Measurements from ENCODE around the gene CDH23. TPM values are rescaled to one million over a fixed set of nuclear protein-coding genes. Genes with fewer than 3 reads are reported as not detected.

Gene CDH23
- total and polyA plus RNA-seq, 2 of the 8 experiments (the other 6 are each of a cell fraction or from before 2014, with no cell fraction given), result 1.9 to 4.9 TPM

DNA sequence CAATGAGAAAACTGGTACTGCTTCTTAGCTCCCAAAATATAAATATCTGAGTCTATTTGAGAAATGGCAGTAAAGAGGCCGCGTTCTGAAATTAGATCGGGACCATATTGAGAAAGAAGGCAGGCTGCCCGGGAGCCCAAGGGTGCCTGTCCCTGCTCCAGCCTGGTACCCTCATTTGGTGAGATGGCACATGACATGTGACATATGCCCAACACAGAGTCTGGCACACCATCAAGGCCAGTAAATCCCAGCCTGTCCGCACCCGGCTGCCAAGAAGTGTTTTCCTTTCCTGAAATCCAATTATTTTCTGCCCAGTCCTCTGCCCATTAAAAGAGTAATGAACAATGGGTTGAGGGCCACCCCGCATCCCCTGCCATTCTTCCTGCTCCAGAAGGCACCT is 66.4 kb downstream of the CDH23 start (continued):
- TF ChIP-seq, protein P1, sequence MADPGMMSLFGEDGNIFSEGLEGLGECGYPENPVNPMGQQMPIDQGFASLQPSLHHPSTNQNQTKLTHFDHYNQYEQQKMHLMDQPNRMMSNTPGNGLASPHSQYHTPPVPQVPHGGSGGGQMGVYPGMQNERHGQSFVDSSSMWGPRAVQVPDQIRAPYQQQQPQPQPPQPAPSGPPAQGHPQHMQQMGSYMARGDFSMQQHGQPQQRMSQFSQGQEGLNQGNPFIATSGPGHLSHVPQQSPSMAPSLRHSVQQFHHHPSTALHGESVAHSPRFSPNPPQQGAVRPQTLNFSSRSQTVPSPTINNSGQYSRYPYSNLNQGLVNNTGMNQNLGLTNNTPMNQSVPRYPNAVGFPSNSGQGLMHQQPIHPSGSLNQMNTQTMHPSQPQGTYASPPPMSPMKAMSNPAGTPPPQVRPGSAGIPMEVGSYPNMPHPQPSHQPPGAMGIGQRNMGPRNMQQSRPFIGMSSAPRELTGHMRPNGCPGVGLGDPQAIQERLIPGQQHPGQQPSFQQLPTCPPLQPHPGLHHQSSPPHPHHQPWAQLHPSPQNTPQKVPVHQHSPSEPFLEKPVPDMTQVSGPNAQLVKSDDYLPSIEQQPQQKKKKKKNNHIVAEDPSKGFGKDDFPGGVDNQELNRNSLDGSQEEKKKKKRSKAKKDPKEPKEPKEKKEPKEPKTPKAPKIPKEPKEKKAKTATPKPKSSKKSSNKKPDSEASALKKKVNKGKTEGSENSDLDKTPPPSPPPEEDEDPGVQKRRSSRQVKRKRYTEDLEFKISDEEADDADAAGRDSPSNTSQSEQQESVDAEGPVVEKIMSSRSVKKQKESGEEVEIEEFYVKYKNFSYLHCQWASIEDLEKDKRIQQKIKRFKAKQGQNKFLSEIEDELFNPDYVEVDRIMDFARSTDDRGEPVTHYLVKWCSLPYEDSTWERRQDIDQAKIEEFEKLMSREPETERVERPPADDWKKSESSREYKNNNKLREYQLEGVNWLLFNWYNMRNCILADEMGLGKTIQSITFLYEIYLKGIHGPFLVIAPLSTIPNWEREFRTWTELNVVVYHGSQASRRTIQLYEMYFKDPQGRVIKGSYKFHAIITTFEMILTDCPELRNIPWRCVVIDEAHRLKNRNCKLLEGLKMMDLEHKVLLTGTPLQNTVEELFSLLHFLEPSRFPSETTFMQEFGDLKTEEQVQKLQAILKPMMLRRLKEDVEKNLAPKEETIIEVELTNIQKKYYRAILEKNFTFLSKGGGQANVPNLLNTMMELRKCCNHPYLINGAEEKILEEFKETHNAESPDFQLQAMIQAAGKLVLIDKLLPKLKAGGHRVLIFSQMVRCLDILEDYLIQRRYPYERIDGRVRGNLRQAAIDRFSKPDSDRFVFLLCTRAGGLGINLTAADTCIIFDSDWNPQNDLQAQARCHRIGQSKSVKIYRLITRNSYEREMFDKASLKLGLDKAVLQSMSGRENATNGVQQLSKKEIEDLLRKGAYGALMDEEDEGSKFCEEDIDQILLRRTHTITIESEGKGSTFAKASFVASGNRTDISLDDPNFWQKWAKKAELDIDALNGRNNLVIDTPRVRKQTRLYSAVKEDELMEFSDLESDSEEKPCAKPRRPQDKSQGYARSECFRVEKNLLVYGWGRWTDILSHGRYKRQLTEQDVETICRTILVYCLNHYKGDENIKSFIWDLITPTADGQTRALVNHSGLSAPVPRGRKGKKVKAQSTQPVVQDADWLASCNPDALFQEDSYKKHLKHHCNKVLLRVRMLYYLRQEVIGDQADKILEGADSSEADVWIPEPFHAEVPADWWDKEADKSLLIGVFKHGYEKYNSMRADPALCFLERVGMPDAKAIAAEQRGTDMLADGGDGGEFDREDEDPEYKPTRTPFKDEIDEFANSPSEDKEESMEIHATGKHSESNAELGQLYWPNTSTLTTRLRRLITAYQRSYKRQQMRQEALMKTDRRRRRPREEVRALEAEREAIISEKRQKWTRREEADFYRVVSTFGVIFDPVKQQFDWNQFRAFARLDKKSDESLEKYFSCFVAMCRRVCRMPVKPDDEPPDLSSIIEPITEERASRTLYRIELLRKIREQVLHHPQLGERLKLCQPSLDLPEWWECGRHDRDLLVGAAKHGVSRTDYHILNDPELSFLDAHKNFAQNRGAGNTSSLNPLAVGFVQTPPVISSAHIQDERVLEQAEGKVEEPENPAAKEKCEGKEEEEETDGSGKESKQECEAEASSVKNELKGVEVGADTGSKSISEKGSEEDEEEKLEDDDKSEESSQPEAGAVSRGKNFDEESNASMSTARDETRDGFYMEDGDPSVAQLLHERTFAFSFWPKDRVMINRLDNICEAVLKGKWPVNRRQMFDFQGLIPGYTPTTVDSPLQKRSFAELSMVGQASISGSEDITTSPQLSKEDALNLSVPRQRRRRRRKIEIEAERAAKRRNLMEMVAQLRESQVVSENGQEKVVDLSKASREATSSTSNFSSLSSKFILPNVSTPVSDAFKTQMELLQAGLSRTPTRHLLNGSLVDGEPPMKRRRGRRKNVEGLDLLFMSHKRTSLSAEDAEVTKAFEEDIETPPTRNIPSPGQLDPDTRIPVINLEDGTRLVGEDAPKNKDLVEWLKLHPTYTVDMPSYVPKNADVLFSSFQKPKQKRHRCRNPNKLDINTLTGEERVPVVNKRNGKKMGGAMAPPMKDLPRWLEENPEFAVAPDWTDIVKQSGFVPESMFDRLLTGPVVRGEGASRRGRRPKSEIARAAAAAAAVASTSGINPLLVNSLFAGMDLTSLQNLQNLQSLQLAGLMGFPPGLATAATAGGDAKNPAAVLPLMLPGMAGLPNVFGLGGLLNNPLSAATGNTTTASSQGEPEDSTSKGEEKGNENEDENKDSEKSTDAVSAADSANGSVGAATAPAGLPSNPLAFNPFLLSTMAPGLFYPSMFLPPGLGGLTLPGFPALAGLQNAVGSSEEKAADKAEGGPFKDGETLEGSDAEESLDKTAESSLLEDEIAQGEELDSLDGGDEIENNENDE (IDR thresholded peaks at IDR 0.05; ENCODE audit: insufficient replicate concordance, low read length), result no peak
- TF ChIP-seq, protein P2, sequence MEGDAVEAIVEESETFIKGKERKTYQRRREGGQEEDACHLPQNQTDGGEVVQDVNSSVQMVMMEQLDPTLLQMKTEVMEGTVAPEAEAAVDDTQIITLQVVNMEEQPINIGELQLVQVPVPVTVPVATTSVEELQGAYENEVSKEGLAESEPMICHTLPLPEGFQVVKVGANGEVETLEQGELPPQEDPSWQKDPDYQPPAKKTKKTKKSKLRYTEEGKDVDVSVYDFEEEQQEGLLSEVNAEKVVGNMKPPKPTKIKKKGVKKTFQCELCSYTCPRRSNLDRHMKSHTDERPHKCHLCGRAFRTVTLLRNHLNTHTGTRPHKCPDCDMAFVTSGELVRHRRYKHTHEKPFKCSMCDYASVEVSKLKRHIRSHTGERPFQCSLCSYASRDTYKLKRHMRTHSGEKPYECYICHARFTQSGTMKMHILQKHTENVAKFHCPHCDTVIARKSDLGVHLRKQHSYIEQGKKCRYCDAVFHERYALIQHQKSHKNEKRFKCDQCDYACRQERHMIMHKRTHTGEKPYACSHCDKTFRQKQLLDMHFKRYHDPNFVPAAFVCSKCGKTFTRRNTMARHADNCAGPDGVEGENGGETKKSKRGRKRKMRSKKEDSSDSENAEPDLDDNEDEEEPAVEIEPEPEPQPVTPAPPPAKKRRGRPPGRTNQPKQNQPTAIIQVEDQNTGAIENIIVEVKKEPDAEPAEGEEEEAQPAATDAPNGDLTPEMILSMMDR (IDR thresholded peaks at IDR 0.05; ENCODE audit: control extremely low read depth in 1 of 3, insufficient read depth in 1 of 3, low read depth in 1 of 3, low read length in 3 of 3), result no peak
- TF ChIP-seq EP300 (IDR thresholded peaks at IDR 0.05; ENCODE audit: borderline replicate concordance in 1 of 2, low read depth in 2 of 2, low read length in 2 of 2), result no peak
- no peak for TF ChIP-seq TAF7 (optimal IDR thresholded peaks at IDR 0.05; ENCODE audit: borderline replicate concordance, low read depth, low read length)
- TF ChIP-seq JUND (IDR thresholded peaks at IDR 0.05; ENCODE audit: low read length), result no peak
